Prostate gland (tissue), 2 donors: Measurements from ENCODE around the gene METTL17. TPM values are rescaled to one million over a fixed set of nuclear protein-coding genes. Genes with fewer than 3 reads are reported as not detected.
A peak's percentile ranks its signal among the peaks of the same experiment; 100 is the strongest.
"Not testable (repeated sequence)": the region's sequence is repeated elsewhere in the genome, so short reads cannot be mapped to it uniquely, and the experiment has no call there.

ENCODE experiments used
- DNase-seq: peaks from one replicate; pipeline ENCODE4 v3.0.0-alpha.2; 2019; ENCODE audit warnings: low spot score
- H3K27ac ChIP-seq, 2 donors: fragments of 200-600 bp; sonication (generic); 2 replicates each; pipeline ENCODE4 v1.5.1; 2017 to 2019
- H3K27me3 ChIP-seq: fragments of 200-600 bp; sonication (generic); replicated peaks from 2 replicates; pipeline ENCODE4 v1.5.1; 2019; ENCODE audit not compliant: insufficient read depth
- H3K36me3 ChIP-seq, 2 donors: fragments of 200-600 bp; sonication (generic); 1 replicate in 1 of 2; 2 replicates in 1 of 2; pipeline versions ENCODE4 v1.5.1 to v1.8.1; 2017 to 2019
- H3K4me1 ChIP-seq: fragments of 200-600 bp; sonication (generic); replicated peaks from 2 replicates; pipeline ENCODE4 v1.5.1; 2019
- H3K4me3 ChIP-seq, 2 donors: fragments of 200-600 bp; sonication (generic); 2 replicates each; pipeline ENCODE4 v1.5.1; 2017 to 2019
- H3K9me3 ChIP-seq: fragments of 200-600 bp; sonication (generic); 2 replicates; pipeline ENCODE4 v1.5.1; 2017
- POLR2A ChIP-seq: fragments of 450-650 bp; IDR thresholded peaks from one replicate; pipeline ENCODE4 v1.6.1; 2016; ENCODE audit warnings: antibody characterized with exemption, mild to moderate bottlenecking
- POLR2AphosphoS5 ChIP-seq: sonication (generic); formaldehyde crosslinking; IDR thresholded peaks from one replicate; pipeline ENCODE4 v1.6.1; 2017; ENCODE audit warnings: antibody characterized with exemption
- WGBS: methylation state at CpG from one replicate; pipeline ENCODE4 v1.1.5; 2018; 5-methylcytosine and 5-hydroxymethylcytosine counted together
- intact Hi-C: fragments of 100-400 bp; cut with DNase I; formaldehyde crosslinking; loops from one replicate; pipeline ENCODE4 v1.14.2; 2022
- total RNA-seq, 2 donors: library from RNA; depleted of rRNA; stranded (reverse); fragments of >200 nt; gene quantifications; one replicate each; pipeline ENCODE4 v1.1.0, GENCODE V29; 2016
- TF ChIP-seq, protein P1 (sequence below), 4 experiments: fragments of 200-600 bp in 2 of 4; fragments of 450-650 bp in 2 of 4; sonication (generic) in 2 of 4; IDR thresholded peaks; 1 replicate in 3 of 4; 2 replicates in 1 of 4; pipeline ENCODE4 v1.5.1; 2016 to 2019; ENCODE audit warnings: antibody characterized with exemption in 4 of 4, mild to moderate bottlenecking in 2 of 4, moderate library complexity in 2 of 4

METTL17 gene
- total RNA-seq, 2 donors from 2014 or later, result 60.3 to 74.5 TPM

DNA sequence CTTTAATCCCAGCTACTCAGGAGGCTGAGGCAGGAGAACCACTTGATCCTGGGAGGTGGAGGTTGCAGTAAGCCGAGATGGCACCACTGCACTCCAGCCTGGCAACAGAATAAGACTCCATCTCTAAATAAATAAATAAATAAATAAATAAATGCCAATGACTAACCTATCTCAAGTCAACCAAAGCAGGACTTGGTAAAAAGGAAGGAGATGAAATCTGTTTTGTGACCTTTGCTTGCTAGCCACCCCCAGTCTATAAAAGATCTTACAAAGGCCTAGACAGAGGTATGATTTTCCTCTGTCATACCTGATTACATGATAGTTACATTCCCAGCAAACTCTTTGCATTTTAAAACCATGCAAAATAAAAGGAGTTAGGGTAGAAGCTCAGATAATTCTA lies 13.5 kb upstream of the METTL17 start:
- intact Hi-C loops, result loop anchor here (10.0 kb wide), 1 partner anchor 511 kb away; the partner anchor contains the start of genes PIP4P1 and PNP
- Histone ChIP-seq H3K36me3 (no peaks in the 10 kb centered on the region), H3K27ac (no peak overlapping the region), H3K4me3 (no peak overlapping the region), H3K27me3 (no peaks in the 10 kb centered on the region), H3K4me1 (no peaks in the 10 kb centered on the region), H3K9me3 (no peaks in the 10 kb centered on the region)
- 88% methylated on average over 1 of the region's 1 CpG for WGBS
- TF ChIP-seq POLR2AphosphoS5, result no peak
- TF ChIP-seq POLR2A, result no peak
- TF ChIP-seq, protein P1, sequence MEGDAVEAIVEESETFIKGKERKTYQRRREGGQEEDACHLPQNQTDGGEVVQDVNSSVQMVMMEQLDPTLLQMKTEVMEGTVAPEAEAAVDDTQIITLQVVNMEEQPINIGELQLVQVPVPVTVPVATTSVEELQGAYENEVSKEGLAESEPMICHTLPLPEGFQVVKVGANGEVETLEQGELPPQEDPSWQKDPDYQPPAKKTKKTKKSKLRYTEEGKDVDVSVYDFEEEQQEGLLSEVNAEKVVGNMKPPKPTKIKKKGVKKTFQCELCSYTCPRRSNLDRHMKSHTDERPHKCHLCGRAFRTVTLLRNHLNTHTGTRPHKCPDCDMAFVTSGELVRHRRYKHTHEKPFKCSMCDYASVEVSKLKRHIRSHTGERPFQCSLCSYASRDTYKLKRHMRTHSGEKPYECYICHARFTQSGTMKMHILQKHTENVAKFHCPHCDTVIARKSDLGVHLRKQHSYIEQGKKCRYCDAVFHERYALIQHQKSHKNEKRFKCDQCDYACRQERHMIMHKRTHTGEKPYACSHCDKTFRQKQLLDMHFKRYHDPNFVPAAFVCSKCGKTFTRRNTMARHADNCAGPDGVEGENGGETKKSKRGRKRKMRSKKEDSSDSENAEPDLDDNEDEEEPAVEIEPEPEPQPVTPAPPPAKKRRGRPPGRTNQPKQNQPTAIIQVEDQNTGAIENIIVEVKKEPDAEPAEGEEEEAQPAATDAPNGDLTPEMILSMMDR (IDR thresholded peaks at IDR 0.05), result no peak
- no peak for DNase-seq

DNA sequence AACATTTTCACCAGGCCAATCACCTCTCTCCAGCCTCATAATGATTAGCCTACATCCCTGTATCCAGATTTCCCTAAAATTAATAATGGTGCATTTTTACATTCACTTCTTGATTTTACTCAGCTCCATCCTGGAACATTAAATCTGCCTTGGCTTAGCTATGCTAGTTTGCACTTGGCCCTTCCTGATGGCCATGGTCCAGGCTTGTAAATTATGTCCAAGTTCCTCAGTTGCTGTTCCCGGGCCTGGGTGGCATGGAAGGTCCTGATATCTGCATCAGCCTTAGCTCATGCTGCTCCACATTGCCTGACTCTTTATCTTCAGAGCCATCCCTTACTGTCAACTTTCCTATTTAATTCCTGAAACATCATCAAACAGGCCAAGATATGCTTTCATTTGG lies 11.1 kb upstream of the METTL17 start:
- no peaks in the 10 kb centered on the region for H3K36me3 ChIP-seq
- TF ChIP-seq POLR2AphosphoS5 (peak; percentile 18), POLR2A (no peak)
- H3K9me3 ChIP-seq, result no peaks in the 10 kb centered on the region
- DNase-seq, result peak; percentile 34
- H3K27ac ChIP-seq, result no peak overlapping the region
- 6% methylated on average over 1 of the region's 1 CpG for WGBS
- H3K27me3 ChIP-seq, result no peaks in the 10 kb centered on the region
- no peak overlapping the region for H3K4me3 ChIP-seq
- H3K4me1 ChIP-seq, result no peaks in the 10 kb centered on the region
- intact Hi-C loops, result loop anchor here (10.0 kb wide), 1 partner anchor 514 kb away; the partner anchor contains the start of genes PIP4P1 and PNP

DNA sequence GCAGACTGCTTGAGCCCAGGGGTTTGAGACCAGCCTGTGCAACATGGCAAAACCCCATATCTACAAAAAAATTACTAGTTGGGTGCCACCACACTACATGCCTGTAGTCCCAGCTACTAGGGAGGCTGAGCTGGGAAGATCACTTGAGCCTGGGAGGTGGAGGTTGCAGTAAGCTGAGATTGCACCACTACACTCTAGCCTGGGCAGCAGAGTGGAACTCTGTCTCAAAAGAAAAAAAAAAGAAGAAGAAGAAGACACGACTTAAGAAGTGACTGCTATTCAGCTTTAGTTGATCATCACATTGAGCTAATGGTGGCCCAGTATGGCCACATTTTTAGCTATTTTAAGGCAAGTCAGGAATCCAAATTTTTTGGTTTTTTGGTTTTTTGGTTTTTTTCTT lies 8.9 kb upstream of the METTL17 start:
- WGBS, result 60% methylated on average over 1 of the region's 1 CpG

DNA sequence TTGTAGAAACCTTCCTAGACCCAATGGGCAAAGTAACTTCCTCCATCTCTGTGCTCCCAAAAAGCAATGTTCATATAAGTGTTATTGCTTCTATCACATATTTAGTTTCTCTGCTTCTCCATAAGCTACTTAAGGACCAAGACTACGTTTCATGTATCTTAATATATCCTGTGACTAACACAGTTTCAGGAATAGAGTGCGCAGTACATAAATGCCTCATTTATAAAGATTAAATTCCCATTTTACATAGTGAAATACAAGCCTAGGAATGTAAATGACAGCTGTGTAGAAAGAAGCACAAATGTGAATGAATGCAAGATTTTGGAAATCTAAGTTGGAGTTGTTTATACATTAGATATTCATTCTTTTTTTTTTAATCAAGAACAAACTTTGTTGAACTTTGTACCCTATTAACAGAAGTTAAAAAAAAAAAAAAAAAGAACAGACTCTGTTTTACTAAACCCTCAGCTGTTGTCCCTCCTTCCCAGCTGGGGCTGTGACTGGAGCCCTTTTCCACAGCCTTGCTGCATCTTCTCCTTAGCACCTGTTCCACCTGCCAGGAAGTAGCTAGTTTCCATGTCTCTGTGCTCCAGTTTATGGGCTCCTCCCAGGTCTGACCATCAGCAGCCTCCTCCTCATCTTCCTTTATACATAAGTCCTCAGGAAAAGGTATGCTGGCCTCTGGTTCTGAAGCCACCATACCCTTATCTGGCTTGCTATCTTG lies 7.0 kb upstream of the METTL17 start:
- WGBS, result 85% methylated on average over 2 of the region's 2 CpGs
- no peaks in the 10 kb centered on the region for H3K36me3 ChIP-seq
- TF ChIP-seq POLR2AphosphoS5 (no peak), POLR2A (no peak)
- TF ChIP-seq, protein P1 (IDR thresholded peaks at IDR 0.05), result no peak
- no peak overlapping the region for H3K4me3 ChIP-seq
- no peak for DNase-seq
- H3K9me3 ChIP-seq, result no peaks in the 10 kb centered on the region
- H3K27ac ChIP-seq, result no peak overlapping the region
- no peaks in the 10 kb centered on the region for H3K27me3 ChIP-seq
- H3K4me1 ChIP-seq, result no peaks in the 10 kb centered on the region
- intact Hi-C loops, result no loop called here

More for the DNA sequence above, 8.9 kb upstream of the METTL17 start:
- Histone ChIP-seq H3K36me3 (no peaks in the 10 kb centered on the region), H3K4me1 (no peaks in the 10 kb centered on the region), H3K4me3 (no peak overlapping the region), H3K27ac (no peak overlapping the region), H3K9me3 (no peaks in the 10 kb centered on the region), H3K27me3 (no peaks in the 10 kb centered on the region)
- intact Hi-C loops, result no loop called here
- no peak for DNase-seq
- TF ChIP-seq POLR2A (no peak), POLR2AphosphoS5 (no peak)
- TF ChIP-seq, protein P1 (IDR thresholded peaks at IDR 0.05), result no peak

DNA sequence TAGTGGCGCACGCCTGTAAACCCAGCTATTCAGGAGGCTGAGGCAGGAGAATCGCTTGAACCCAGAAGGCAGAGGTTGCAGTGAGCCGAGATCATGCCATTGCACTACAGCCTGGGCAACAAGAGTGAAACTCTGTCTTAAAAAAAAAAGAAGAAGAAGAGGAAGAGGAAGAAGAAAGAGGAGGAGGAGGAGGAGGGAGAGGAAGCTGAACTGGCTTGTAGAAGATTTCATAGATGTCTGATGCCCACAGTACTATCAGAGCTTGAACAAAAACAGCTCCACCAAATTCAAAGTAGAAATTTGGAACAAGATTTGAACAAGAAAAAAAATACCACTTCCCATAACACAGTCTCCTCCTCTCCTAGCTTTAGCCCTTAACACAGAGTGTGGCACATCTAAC lies 4.1 kb upstream of the METTL17 start:
- DNase-seq, intact Hi-C loops: not testable (repeated sequence)
- 92% methylated on average over 4 of the region's 4 CpGs for WGBS

DNA sequence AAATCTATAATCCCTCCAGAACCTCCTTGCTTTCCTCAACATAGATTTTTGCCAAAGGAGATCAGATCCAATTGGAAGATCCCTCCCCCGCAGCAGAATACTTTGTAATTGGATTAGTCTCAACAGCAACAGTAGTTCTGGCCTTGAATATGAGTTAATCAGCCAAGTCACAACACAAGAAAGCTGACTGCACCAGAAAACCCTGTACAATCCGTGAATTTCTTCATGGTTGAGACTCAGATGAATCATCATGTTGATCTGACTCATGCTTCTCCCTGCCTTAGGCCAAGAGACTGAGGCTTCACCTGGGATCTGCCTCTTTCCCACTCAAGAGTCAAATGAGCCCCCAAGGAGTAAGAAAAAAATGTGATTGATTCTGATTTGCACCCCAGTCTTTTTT lies 3.0 kb upstream of the METTL17 start:
- DNase-seq, result no peak
- WGBS, result 41% methylated on average over 2 of the region's 2 CpGs

More for the DNA sequence above, 4.1 kb upstream of the METTL17 start:
- not testable (repeated sequence) for H3K4me3 ChIP-seq, H3K4me1 ChIP-seq, H3K27me3 ChIP-seq, H3K27ac ChIP-seq, H3K36me3 ChIP-seq, H3K9me3 ChIP-seq

More for the DNA sequence above, 3.0 kb upstream of the METTL17 start:
- Histone ChIP-seq H3K9me3 (no peaks in the 10 kb centered on the region), H3K27ac (no peak overlapping the region), H3K4me3 (no peak overlapping the region), H3K27me3 (no peaks in the 10 kb centered on the region), H3K4me1 (peaks cover 12% of the 10 kb centered on the region), H3K36me3 (no peaks in the 10 kb centered on the region)
- TF ChIP-seq POLR2A, result no peak
- peak; percentile 20 for TF ChIP-seq POLR2AphosphoS5
- intact Hi-C loops, result no loop called here
